GM19455 (cell line): ENCODE data around the gene TAF1B.

Source experiments
- ATAC-seq: cut with Tn5 transposase; IDR thresholded peaks from one replicate; pipeline ENCODE4 v1.9.1; 2021; ENCODE audit not compliant: unreplicated experiment

Gene TAF1B

GRCh38 chr2:9961013-9961412, 117.7 kb downstream of the TAF1B start:
- no peak for ATAC-seq

- ATAC-seq, result no peak
These were observed 121.2 kb downstream of the TAF1B start for GRCh38 chr2:9964334-9964980.

DNA sequence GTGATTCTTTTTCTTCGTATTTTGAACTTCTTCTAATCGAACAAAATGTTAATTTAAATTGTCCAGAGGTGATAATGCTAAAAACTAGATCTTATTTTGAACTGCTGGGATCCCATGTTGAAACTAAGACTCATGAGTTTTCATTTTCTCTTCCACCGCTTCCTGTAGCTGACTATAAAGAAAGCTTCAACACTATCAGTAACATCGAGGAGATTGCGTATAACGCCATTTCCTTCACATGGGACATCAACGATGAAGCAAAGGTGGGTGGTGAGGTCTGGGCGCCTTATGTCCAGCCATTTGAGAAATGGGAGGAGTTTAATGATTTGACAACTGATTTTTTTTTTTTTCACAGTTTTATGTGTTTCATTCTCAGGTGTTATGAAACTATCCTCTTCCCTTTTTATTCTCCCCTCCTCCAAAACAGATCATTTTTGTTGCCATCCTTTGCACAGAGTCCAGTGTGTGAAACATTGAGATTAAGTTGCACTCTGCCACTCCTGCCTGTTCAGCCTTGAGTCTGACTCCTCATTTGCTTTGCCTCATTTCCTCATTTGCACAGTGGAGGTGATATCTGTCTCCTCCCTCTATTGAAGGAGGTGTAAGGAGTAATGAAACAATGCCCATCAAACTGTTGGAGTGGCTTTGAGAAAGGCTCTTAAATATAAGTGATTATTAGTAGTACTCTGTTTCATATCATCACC, 122.0 kb downstream of the TAF1B start:
- ATAC-seq, result no peak

DNA sequence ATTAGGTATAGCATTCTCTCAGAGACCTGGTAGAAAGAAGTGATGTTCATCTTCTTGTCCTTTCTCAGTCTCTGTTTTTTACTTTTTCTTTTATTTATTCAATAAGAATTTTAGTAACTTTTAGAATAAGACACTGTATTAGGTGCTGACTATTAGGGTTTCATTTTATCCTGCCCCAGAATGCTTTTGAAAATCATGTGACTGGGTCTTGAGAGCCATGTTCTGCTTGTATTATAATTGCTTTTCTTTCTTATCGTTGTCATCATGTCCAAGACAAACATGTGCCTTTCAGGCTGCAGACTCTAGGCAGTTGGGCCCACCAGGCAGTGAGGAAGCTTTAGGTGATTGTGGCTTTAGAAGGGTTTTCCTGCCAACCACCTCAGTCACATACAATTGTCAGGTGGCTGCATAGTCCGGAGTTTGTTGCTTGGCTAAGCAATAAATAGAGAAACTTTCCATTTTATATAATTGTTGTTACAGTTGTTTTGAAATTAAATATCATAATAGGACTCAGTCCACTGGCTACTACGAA, 123.3 kb downstream of the TAF1B start:
- no peak for ATAC-seq

DNA sequence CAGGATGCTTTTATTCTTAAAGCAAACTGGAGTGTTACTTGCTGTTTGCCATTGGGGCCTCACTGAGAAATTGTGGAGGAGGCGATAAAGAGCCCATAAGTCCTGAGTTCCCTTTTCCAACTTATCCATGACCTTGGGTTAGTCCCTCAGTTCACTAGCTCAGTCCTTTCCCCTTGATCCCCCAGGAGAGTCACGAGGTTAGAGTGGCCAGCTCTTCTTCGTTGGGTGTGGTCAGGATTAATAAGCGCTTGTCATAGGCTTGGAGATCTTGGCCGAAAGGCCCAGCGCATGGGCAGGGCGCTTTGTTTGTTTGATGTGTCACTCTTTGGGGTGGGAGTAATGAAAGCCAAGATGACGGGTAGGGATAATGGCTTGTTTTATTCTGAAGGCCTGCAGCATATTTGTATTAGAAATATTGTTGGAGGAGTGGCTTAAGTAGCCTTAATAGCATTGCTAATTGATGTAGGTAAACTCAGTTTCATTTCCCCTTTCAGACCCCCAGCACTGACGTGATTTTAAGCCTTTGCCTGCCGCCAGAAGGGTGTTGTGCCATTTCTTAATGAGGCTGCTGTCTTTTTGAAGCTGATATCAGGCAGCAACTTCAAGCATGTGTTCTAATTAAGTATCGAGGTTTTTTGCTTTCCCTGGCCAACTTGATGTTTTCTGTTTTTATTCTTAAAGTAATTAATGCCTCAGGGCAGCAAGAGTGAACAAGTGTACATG, 123.9 kb downstream of the TAF1B start:
- no peak for ATAC-seq

- no peak for ATAC-seq
These were observed 125.6 kb downstream of the TAF1B start for GRCh38 chr2:9968553-9969497.

- ATAC-seq, result no peak
These were observed 127.1 kb downstream of the TAF1B start for GRCh38 chr2:9970200-9971044.

GRCh38 chr2:9971105-9971818, 128.0 kb downstream of the TAF1B start:
- ATAC-seq, result no peak

- no peak for ATAC-seq
These were observed 128.6 kb downstream of the TAF1B start for GRCh38 chr2:9971890-9972289.

GRCh38 chr2:9972621-9973479, 129.6 kb downstream of the TAF1B start:
- ATAC-seq, result no peak

GRCh38 chr2:9973690-9974089, 130.4 kb downstream of the TAF1B start:
- no peak for ATAC-seq

- no peak for ATAC-seq
These were observed 131.1 kb downstream of the TAF1B start for GRCh38 chr2:9974343-9974742.

DNA sequence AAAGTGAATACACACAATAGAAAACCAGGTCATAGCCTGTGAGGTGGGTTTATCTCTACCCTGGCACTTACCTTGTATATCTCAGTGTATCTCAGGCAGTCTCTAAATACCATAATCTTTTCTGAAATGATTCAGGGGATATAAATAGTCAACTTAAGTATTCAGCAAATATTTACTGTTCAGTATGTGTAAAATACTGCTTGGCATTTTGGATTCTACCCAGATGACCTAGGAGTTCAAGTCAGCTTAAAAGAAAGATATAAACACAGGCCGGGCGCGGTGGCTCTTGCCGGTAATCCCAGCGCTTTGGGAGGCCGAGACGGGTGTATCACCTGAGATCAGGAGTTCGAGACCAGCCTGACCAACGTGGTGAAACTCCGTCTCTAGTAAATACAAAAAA, 132.1 kb downstream of the TAF1B start:
- ATAC-seq, result no peak

- ATAC-seq, result no peak
These were observed 132.7 kb downstream of the TAF1B start for GRCh38 chr2:9975805-9976447.

GRCh38 chr2:9979977-9980376, 136.7 kb downstream of the TAF1B start:
- no peak for ATAC-seq

DNA sequence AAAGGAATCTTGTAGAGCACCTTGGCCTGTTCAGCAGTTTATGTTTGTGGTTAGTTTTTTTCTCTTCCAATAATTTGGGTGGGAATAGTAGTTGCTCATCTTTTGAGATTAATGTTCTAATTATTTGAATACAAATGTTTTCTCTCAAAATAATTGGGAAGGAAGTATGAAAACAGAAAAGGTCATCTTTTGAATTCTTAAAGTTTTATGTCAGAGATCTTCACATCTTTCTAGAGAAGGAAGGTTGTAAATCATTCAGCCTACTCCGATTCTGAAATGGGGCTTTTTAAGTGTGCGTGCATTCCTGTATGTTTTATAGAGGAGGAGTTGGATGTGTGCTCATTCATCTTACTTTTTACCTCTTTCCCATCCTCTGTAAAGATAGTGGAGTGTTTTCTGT, 137.2 kb downstream of the TAF1B start:
- ATAC-seq, result no peak

GRCh38 chr2:9981655-9982054, 138.4 kb downstream of the TAF1B start:
- ATAC-seq, result no peak

DNA sequence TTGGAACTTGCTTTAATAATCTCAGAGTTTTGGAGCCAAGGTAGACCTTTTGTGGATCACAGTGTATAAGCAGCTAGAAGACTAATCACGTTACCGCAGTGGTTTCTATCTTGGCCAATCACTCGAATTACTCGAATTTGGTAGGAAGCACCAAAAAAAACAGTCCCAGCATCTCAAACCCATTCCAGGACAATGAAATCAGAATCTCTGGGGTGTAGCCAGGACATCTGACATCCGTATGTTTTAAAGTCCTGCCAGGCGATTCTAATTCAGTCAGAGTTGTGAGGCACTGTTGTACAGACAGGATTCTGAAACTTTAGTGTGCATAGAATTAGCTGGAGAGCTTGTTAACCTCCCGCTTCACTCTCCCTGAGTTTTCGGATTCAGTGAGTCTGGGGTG, 139.0 kb downstream of the TAF1B start:
- no peak for ATAC-seq
